Vagina (tissue), 2 donors: ENCODE data around the gene PRH1. TPM values are rescaled to one million over a fixed set of nuclear protein-coding genes. Genes with fewer than 3 reads are reported as not detected.

Experiments used
- DNase-seq, 2 donors: peaks; one replicate each; pipeline ENCODE4 v3.0.0-alpha.2; 2017; ENCODE audit errors: extremely low spot score in 2 of 2
- H3K27ac ChIP-seq: fragments of 200-600 bp; sonication (generic); one replicate; pipeline ENCODE4 v1.5.1; 2019
- H3K27me3 ChIP-seq: fragments of 200-600 bp; sonication (generic); one replicate; pipeline ENCODE4 v1.5.1; 2019
- H3K36me3 ChIP-seq, 2 donors: fragments of 200-600 bp; sonication (generic); one replicate each; pipeline ENCODE4 v1.5.1; 2017 to 2019
- H3K4me1 ChIP-seq: fragments of 200-600 bp; sonication (generic); one replicate; pipeline ENCODE4 v1.5.1; 2019
- H3K4me3 ChIP-seq, 2 donors: fragments of 200-600 bp; sonication (generic); 1 replicate in 1 of 2; 2 replicates in 1 of 2; pipeline ENCODE4 v1.5.1; 2016 to 2019
- H3K9me3 ChIP-seq: fragments of 200-600 bp; sonication (generic); one replicate; pipeline ENCODE4 v1.5.1; 2019
- CTCF ChIP-seq, 3 experiments: fragments of 450-650 bp in 2 of 3; fragments of 200-600 bp in 1 of 3; sonication (generic) in 1 of 3; IDR thresholded peaks; one replicate each; pipeline ENCODE4 v1.5.1; 2017 to 2019; ENCODE audit warnings: antibody characterized with exemption in 3 of 3, mild to moderate bottlenecking in 2 of 3, moderate library complexity in 2 of 3
- POLR2A ChIP-seq, 2 donors: fragments of 450-650 bp; IDR thresholded peaks; one replicate each; pipeline ENCODE4 v1.6.1; 2017; ENCODE audit warnings: antibody characterized with exemption in 2 of 2, mild to moderate bottlenecking in 2 of 2, moderate library complexity in 2 of 2
- POLR2AphosphoS5 ChIP-seq, 2 donors: sonication (generic); formaldehyde crosslinking; IDR thresholded peaks; one replicate each; pipeline ENCODE4 v1.9.0; 2017; ENCODE audit warnings: antibody characterized with exemption in 2 of 2, mild to moderate bottlenecking in 2 of 2, low read depth in 1 of 2; ENCODE audit not compliant: insufficient read depth in 1 of 2
- intact Hi-C: fragments of 100-400 bp; cut with DNase I; formaldehyde crosslinking; loops from one replicate; pipeline ENCODE4 v1.15.1; 2023
- total RNA-seq: library from RNA; depleted of rRNA; stranded (reverse); fragments of >200 nt; gene quantifications from one replicate; pipeline ENCODE4 v1.2.3, GENCODE V29; 2016

PRH1 gene
- total RNA-seq, 1 donor from 2014 or later, result 21.6 TPM

- H3K4me1 ChIP-seq, result no peaks in the 10 kb centered on the region
- TF ChIP-seq POLR2AphosphoS5 (IDR thresholded peaks at IDR 0.05; ENCODE audit: insufficient read depth in 1 of 2, low read depth in 1 of 2), result no peak
- H3K27ac ChIP-seq, result no peak within 1 kb of the TSS
- no peak for DNase-seq
- H3K9me3 ChIP-seq, result peaks cover 3% of the 10 kb centered on the region
- no peaks in the 10 kb centered on the region for H3K36me3 ChIP-seq
- intact Hi-C loops, result no loop called here
- no peaks in the 10 kb centered on the region for H3K27me3 ChIP-seq
- no peak within 1 kb of the TSS for H3K4me3 ChIP-seq
Measured at GRCh38 chr12:10909462-10909861, 25.4 kb upstream of the PRH1 start, which contains the start of gene TAS2R13. TSS of gene TAS2R13 (minus strand) at chr12:10909562. CDS start at chr12:10909298, 264 bp downstream.

GRCh38 chr12:10904686-10905085 lies 20.6 kb upstream of the PRH1 start:
- no peaks in the 10 kb centered on the region for H3K4me1 ChIP-seq
- DNase-seq, result no peak
- TF ChIP-seq CTCF (IDR thresholded peaks at IDR 0.05) (no peak), POLR2AphosphoS5 (IDR thresholded peaks at IDR 0.05; ENCODE audit: insufficient read depth in 1 of 2, low read depth in 1 of 2) (no peak), POLR2A (IDR thresholded peaks at IDR 0.05) (no peak)
- no peak overlapping the region for H3K4me3 ChIP-seq
- no peaks in the 10 kb centered on the region for H3K36me3 ChIP-seq
- H3K27me3 ChIP-seq, result no peaks in the 10 kb centered on the region
- no peak overlapping the region for H3K27ac ChIP-seq
- intact Hi-C loops, result no loop called here
- peaks cover 23% of the 10 kb centered on the region for H3K9me3 ChIP-seq

GRCh38 chr12:10901427-10901826 lies 17.4 kb upstream of the PRH1 start:
- DNase-seq, result no peak
- intact Hi-C loops, result no loop called here
- peaks cover 23% of the 10 kb centered on the region for H3K9me3 ChIP-seq
- H3K27ac ChIP-seq, result no peak overlapping the region
- H3K4me3 ChIP-seq, result no peak overlapping the region
- H3K4me1 ChIP-seq, result no peaks in the 10 kb centered on the region
- TF ChIP-seq POLR2AphosphoS5 (IDR thresholded peaks at IDR 0.05; ENCODE audit: insufficient read depth in 1 of 2, low read depth in 1 of 2) (no peak), CTCF (IDR thresholded peaks at IDR 0.05) (no peak), POLR2A (IDR thresholded peaks at IDR 0.05) (no peak)
- no peaks in the 10 kb centered on the region for H3K36me3 ChIP-seq
- H3K27me3 ChIP-seq, result no peaks in the 10 kb centered on the region

- Histone ChIP-seq H3K36me3 (no peaks in the 10 kb centered on the region), H3K27ac (no peak overlapping the region), H3K9me3 (peaks cover 23% of the 10 kb centered on the region), H3K27me3 (no peaks in the 10 kb centered on the region), H3K4me3 (no peak overlapping the region), H3K4me1 (no peaks in the 10 kb centered on the region)
- intact Hi-C loops, result no loop called here
- no peak for TF ChIP-seq POLR2AphosphoS5 (IDR thresholded peaks at IDR 0.05; ENCODE audit: insufficient read depth in 1 of 2, low read depth in 1 of 2)
- TF ChIP-seq POLR2A (IDR thresholded peaks at IDR 0.05), result no peak
- no peak for TF ChIP-seq CTCF (IDR thresholded peaks at IDR 0.05)
- DNase-seq, result no peak
Measured at GRCh38 chr12:10900972-10901371, 16.9 kb upstream of the PRH1 start.

GRCh38 chr12:10900530-10900929 lies 16.5 kb upstream of the PRH1 start:
- Histone ChIP-seq H3K36me3 (no peaks in the 10 kb centered on the region), H3K4me1 (no peaks in the 10 kb centered on the region), H3K9me3 (peaks cover 23% of the 10 kb centered on the region), H3K27me3 (no peaks in the 10 kb centered on the region), H3K27ac (no peak overlapping the region), H3K4me3 (no peak overlapping the region)
- no peak for DNase-seq
- TF ChIP-seq POLR2A (IDR thresholded peaks at IDR 0.05) (no peak), POLR2AphosphoS5 (IDR thresholded peaks at IDR 0.05; ENCODE audit: insufficient read depth in 1 of 2, low read depth in 1 of 2) (no peak), CTCF (IDR thresholded peaks at IDR 0.05) (no peak)
- intact Hi-C loops, result no loop called here
